ENCODE results near the gene TAAR5. TPM values are rescaled to one million over a fixed set of nuclear protein-coding genes. Genes with fewer than 3 reads are reported as not detected.

TAAR5 gene
- total RNA-seq, 1 experiment from 2014 or later: not detected

GRCh38 chr6:132612449-132613108 lies 23.0 kb upstream of the TAAR5 start:
- Histone ChIP-seq H3K27me3 (replicated peaks; ENCODE audit: control insufficient read depth, insufficient read depth, low read length) (no peaks in the 10 kb centered on the region), H3K4me3 (ENCODE audit: low read depth, low read length) (no peak overlapping the region), H3K36me3 (ENCODE audit: control insufficient read depth, insufficient read depth, low read length) (no peaks in the 10 kb centered on the region), H3K9me3 (no peaks in the 10 kb centered on the region), H3K4me1 (peaks cover 37% of the 10 kb centered on the region)
- DNase-seq: peak; percentile 46 to 53
- H3K27ac Mint-ChIP-seq (ENCODE audit: unreplicated experiment): peak overlapping the region; percentile 40
- H3K36me3 Mint-ChIP-seq (ENCODE audit: insufficient read depth, unreplicated experiment): no peaks in the 10 kb centered on the region
- ChIA-PET CTCF (no interaction called here), POLR2A (no interaction called here)
- H3K4me1 Mint-ChIP-seq (ENCODE audit: low read depth, unreplicated experiment): peaks cover 31% of the 10 kb centered on the region
- no peaks in the 10 kb centered on the region for H3K9me3 Mint-ChIP-seq (ENCODE audit: unreplicated experiment)
- no peaks in the 10 kb centered on the region for H3K27me3 Mint-ChIP-seq (ENCODE audit: insufficient read depth, unreplicated experiment)
- TF ChIP-seq CTCF (IDR thresholded peaks at IDR 0.05; ENCODE audit: insufficient read depth in 1 of 2, low read depth in 1 of 2, low read length in 1 of 2, severe bottlenecking in 1 of 2, unreplicated experiment in 1 of 2): no peak
- no TSS peak for BruUV-seq (replicated peaks)
- intact Hi-C loops (cut with micrococcal nuclease; ENCODE audit: unreplicated experiment): loop anchor here (1.0 to 2.0 kb wide), 2 partner anchors 14 to 54 kb away; no protein-coding TSS in a partner anchor
- H3K4me3 Mint-ChIP-seq (ENCODE audit: unreplicated experiment): peak overlapping the region; percentile 48

GRCh38 chr6:132611616-132612015 lies 22.1 kb upstream of the TAAR5 start:
- Histone ChIP-seq H3K4me1 (peaks cover 47% of the 10 kb centered on the region), H3K27me3 (replicated peaks; ENCODE audit: control insufficient read depth, insufficient read depth, low read length) (no peaks in the 10 kb centered on the region), H3K4me3 (ENCODE audit: low read depth, low read length) (no peak overlapping the region), H3K36me3 (ENCODE audit: control insufficient read depth, insufficient read depth, low read length) (no peaks in the 10 kb centered on the region), H3K9me3 (no peaks in the 10 kb centered on the region; the same call in 1 of the 2 replicates)
- CTCF ChIA-PET: no interaction called here
- POLR2A ChIA-PET: no interaction called here
- intact Hi-C loops (cut with micrococcal nuclease; ENCODE audit: unreplicated experiment): loop anchor here (1.0 to 2.0 kb wide), 2 partner anchors 13 to 55 kb away; no protein-coding TSS in a partner anchor
- DNase-seq: no peak
- H3K9me3 Mint-ChIP-seq (ENCODE audit: unreplicated experiment): peaks cover 4% of the 10 kb centered on the region
- no TSS peak for BruUV-seq (replicated peaks)
- TF ChIP-seq CTCF (IDR thresholded peaks at IDR 0.05; ENCODE audit: insufficient read depth in 1 of 2, low read depth in 1 of 2, low read length in 1 of 2, severe bottlenecking in 1 of 2, unreplicated experiment in 1 of 2): no peak
- no peak overlapping the region for H3K4me3 Mint-ChIP-seq (ENCODE audit: unreplicated experiment)
- H3K4me1 Mint-ChIP-seq (ENCODE audit: low read depth, unreplicated experiment): peaks cover 38% of the 10 kb centered on the region
- no peaks in the 10 kb centered on the region for H3K36me3 Mint-ChIP-seq (ENCODE audit: insufficient read depth, unreplicated experiment)
- H3K27ac Mint-ChIP-seq (ENCODE audit: unreplicated experiment): peak overlapping the region; percentile 40
- no peaks in the 10 kb centered on the region for H3K27me3 Mint-ChIP-seq (ENCODE audit: insufficient read depth, unreplicated experiment)

- intact Hi-C loops (cut with micrococcal nuclease; ENCODE audit: unreplicated experiment): no loop called here
- Mint-ChIP-seq H3K27ac (ENCODE audit: unreplicated experiment) (no peak overlapping the region), H3K4me1 (ENCODE audit: low read depth, unreplicated experiment) (peaks cover 36% of the 10 kb centered on the region), H3K36me3 (ENCODE audit: insufficient read depth, unreplicated experiment) (no peaks in the 10 kb centered on the region), H3K27me3 (ENCODE audit: insufficient read depth, unreplicated experiment) (no peaks in the 10 kb centered on the region), H3K4me3 (ENCODE audit: unreplicated experiment) (no peak overlapping the region), H3K9me3 (ENCODE audit: unreplicated experiment) (peaks cover 8% of the 10 kb centered on the region)
- ChIA-PET CTCF (no interaction called here), POLR2A (no interaction called here)
- TF ChIP-seq CTCF (IDR thresholded peaks at IDR 0.05; ENCODE audit: insufficient read depth in 1 of 2, low read depth in 1 of 2, low read length in 1 of 2, severe bottlenecking in 1 of 2, unreplicated experiment in 1 of 2): no peak
- no TSS peak for BruUV-seq (replicated peaks)
- Histone ChIP-seq H3K4me3 (ENCODE audit: low read depth, low read length) (no peak overlapping the region), H3K27me3 (replicated peaks; ENCODE audit: control insufficient read depth, insufficient read depth, low read length) (no peaks in the 10 kb centered on the region), H3K36me3 (ENCODE audit: control insufficient read depth, insufficient read depth, low read length) (no peaks in the 10 kb centered on the region), H3K4me1 (peaks cover 38% of the 10 kb centered on the region), H3K9me3 (no peaks in the 10 kb centered on the region; the same call in 1 of the 2 replicates)
- DNase-seq: peak in 1 of 2 experiments; percentile 9
These were observed 18.1 kb upstream of the TAAR5 start for GRCh38 chr6:132607544-132608233.

All from Caco-2 (cell line).